Transverse colon (tissue), 4 donors: ENCODE measurements around the gene EZR.

ENCODE experiments used
- EP300 ChIP-seq: sonication (generic); formaldehyde crosslinking; IDR thresholded peaks from one replicate; pipeline ENCODE4 v1.6.1; 2017; ENCODE audit warnings: antibody characterized with exemption, low read depth
- POLR2A ChIP-seq: fragments of 450-650 bp; IDR thresholded peaks from one replicate; pipeline ENCODE4 v1.6.1; 2016; ENCODE audit warnings: antibody characterized with exemption, mild to moderate bottlenecking, moderate library complexity
- POLR2AphosphoS5 ChIP-seq, 3 donors: sonication (generic); formaldehyde crosslinking; IDR thresholded peaks; one replicate each; pipeline ENCODE4 v1.6.1; 2016; ENCODE audit warnings: antibody characterized with exemption in 3 of 3
- TF ChIP-seq, protein P1 (sequence below), 5 experiments: fragments of 200-600 bp in 3 of 5; fragments of 450-650 bp in 2 of 5; sonication (generic) in 3 of 5; IDR thresholded peaks; 1 replicate in 2 of 5; 2 replicates in 3 of 5; pipeline ENCODE4 v1.5.1; 2016 to 2017; ENCODE audit warnings: antibody characterized with exemption in 5 of 5, inconsistent platforms in 3 of 5, mild to moderate bottlenecking in 2 of 5, moderate library complexity in 1 of 5

DNA sequence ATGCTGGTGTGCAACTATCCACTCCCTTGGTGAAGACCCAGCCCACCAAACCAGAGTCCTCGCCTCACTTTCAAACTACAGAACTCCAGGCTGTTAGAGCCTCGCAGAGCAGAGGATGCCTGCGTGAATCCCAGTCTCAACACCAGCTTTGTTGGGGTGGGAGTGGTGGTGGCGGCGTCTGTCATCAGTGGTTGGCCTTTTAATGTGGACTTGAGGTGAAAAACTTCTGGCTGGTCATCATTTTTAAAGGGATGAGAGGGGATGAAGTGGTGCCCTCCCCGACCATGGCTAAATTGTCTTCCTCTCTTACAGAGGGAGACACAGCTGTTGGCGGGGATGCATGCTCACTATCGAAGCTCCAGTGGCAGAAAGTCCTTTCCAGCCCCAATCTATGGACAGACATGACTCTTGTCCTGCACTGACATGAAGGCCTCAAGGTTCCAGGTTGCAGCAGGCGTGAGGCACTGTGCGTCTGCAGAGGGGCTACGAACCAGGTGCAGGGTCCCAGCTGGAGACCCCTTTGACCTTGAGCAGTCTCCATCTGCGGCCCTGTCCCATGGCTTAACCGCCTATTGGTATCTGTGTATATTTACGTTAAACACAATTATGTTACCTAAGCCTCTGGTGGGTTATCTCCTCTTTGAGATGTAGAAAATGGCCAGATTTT, 54.9 kb downstream of the EZR start:
- TF ChIP-seq, protein P1, sequence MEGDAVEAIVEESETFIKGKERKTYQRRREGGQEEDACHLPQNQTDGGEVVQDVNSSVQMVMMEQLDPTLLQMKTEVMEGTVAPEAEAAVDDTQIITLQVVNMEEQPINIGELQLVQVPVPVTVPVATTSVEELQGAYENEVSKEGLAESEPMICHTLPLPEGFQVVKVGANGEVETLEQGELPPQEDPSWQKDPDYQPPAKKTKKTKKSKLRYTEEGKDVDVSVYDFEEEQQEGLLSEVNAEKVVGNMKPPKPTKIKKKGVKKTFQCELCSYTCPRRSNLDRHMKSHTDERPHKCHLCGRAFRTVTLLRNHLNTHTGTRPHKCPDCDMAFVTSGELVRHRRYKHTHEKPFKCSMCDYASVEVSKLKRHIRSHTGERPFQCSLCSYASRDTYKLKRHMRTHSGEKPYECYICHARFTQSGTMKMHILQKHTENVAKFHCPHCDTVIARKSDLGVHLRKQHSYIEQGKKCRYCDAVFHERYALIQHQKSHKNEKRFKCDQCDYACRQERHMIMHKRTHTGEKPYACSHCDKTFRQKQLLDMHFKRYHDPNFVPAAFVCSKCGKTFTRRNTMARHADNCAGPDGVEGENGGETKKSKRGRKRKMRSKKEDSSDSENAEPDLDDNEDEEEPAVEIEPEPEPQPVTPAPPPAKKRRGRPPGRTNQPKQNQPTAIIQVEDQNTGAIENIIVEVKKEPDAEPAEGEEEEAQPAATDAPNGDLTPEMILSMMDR (IDR thresholded peaks at IDR 0.05), result no peak
- TF ChIP-seq POLR2A, result peak; percentile 18
- TF ChIP-seq POLR2AphosphoS5 (IDR thresholded peaks at IDR 0.05), result peak in 1 of 3 donors; percentile 52
- TF ChIP-seq EP300, result no peak
